Kasumi-1 (cell line): Measurements from ENCODE around the gene RFC4.

Experiments used
- DNase-seq, 2 experiments: peaks; one replicate each; lab custom pipeline; 2025; lab: John Stamatoyannopoulos, UW

RFC4 gene

DNA sequence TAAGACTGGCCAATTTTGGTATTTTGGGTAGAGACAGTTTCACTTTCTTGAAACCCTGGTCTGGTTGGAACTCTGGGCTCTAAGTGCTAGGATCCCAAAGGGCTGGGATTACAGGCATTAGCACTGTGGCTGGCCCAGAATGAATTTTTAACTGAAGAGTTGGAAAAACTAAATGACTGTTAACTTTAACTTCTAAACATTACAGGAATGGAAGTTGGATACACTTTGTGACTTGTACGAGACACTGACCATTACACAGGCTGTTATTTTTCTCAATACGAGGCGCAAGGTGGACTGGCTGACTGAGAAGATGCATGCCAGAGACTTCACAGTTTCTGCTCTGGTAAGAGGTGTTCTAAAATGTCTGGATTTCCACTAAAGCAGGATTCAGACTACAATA, 19.4 kb downstream of the RFC4 start:
- DNase-seq = no peak

DNA sequence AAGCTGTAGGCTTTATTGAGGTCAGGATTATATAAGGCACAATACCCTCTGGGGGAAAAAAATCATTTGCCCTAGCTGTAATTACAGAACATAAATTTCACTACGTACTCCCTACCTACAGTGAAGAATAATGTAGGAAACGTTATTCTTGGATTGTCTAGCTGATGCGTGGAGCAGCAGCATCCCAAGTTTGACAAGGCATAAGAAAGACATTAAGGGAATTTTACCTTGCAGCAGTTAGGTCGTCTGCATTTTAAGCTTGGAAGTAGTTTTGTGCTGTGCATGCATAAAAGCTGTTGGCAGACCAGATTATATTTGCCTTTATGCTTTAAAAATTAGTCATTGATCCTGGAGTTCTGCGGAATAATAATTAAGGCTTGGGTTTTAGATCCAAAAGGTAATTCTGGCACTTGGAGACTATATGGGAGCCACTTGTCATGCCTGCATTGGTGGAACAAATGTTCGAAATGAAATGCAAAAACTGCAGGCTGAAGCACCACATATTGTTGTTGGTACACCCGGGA, 20.7 kb downstream of the RFC4 start:
- no peak for DNase-seq

GRCh38 chr3:186784820-186785494, 21.3 kb downstream of the RFC4 start:
- DNase-seq = no peak

GRCh38 chr3:186783731-186784515, 22.4 kb downstream of the RFC4 start:
- DNase-seq = peak; percentile 21 to 28

GRCh38 chr3:186783058-186783730, 23.1 kb downstream of the RFC4 start, which contains the start of gene EIF4A2:
Gene EIF4A2, plus strand, starts transcription at chr3:186783577. Its CDS starts 34 bp downstream, at chr3:186783611.
- peak; percentile 74 to 82 for DNase-seq

DNA sequence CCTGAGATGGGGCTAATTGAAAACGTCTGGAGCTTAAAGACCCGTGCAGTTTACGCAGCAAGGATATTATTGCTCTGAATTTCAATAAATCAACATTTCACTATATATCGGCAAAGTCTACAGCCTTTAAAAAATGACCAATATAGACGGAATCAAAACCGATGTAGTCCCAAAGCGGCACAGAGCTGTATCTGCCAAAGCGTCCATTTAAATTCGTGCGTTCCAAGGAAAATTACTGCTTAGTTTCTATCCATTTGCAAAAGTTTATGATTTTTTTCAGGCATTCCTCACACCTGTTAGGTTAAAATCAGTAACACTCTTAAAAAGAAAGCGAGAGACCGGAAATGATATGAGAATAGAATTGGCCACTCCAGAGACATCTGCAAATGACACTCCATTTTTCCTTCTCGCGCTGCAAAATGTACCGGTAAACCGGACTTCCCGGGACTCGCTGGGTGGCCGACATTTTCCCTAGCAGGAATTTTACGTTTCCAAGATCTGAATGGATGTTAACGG, 23.7 kb downstream of the RFC4 start:
- DNase-seq = peak in 1 of 2 experiments; percentile 58

GRCh38 chr3:186779204-186779603, 27.1 kb downstream of the RFC4 start:
- DNase-seq = no peak

DNA sequence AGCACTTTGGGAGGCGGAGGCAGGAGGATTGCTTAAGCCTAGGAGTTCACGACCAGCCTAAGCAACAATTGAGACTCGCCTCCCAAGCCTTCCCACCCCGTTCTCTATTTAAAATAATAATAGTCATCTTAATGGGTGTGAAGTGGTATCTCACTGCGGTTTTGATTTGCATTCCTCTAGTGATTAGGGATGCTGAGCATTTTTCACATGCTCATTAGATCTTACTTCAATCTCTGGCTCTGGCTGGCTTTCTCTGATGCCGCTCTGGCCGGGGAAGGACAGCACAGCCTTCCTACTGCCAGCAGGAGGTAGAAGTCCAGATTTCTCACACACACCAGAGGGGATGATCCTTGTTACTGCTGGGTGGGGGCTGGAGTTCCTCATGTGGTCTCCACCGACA, 30.3 kb downstream of the RFC4 start:
- no peak for DNase-seq

DNA sequence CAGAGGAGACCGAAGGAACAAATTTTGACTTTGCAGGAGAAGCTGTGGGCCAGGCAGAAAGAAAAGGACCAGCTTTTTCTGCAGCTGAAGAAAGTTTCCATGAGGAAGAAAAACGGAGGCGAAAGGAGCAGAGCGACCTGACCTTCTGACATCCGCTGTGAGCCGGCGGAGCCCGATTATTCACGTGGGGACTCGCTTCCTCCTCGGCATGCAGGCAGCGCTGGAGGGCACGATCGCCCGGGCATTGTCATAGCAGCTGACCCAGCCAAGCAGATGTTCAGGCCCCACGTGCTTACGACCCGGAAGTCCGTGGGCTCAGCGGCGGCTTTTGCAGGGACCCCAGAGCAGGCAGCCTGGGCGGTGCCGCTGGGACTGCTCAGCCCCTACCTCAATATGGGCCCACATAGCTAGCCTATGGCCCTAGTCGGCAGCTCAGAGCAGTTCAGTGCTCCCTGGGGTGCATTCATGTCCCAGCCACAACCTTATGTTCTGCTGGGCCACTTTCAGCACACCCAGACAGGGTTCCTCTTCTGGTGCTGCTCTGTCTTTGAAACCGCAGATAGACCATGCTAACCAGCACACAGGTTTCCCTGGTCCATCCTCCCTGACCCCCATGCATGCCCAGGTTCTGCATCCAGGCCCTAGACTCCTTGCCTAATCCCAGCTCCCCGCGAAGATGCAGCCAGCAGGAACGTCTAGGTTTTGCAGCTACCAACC, 33.4 kb downstream of the RFC4 start:
- DNase-seq = peak; percentile 81 to 82

DNA sequence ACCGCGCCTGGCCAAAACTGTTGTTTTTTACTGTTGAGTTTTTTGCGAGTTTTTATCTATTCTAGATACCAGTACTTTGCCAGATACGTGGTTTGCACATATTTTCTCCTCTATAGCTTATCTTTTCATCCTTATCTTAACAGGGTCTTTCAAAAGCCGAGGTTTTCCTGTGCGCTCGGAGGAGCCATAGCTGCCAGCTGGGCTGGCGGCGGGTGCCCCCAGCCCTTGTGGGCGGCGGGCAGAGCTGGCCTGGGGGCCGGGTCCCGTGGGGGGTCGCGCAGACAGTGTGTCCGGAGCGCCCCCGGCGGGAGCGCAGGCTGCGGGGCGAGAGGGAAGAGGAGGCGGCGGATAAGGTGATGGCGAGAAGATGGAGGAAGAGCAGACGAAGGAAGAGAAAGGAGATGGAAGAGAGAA, 34.0 kb downstream of the RFC4 start:
- DNase-seq = no peak

- no peak for DNase-seq
These were observed 45.3 kb downstream of the RFC4 start for GRCh38 chr3:186760897-186761447.

DNA sequence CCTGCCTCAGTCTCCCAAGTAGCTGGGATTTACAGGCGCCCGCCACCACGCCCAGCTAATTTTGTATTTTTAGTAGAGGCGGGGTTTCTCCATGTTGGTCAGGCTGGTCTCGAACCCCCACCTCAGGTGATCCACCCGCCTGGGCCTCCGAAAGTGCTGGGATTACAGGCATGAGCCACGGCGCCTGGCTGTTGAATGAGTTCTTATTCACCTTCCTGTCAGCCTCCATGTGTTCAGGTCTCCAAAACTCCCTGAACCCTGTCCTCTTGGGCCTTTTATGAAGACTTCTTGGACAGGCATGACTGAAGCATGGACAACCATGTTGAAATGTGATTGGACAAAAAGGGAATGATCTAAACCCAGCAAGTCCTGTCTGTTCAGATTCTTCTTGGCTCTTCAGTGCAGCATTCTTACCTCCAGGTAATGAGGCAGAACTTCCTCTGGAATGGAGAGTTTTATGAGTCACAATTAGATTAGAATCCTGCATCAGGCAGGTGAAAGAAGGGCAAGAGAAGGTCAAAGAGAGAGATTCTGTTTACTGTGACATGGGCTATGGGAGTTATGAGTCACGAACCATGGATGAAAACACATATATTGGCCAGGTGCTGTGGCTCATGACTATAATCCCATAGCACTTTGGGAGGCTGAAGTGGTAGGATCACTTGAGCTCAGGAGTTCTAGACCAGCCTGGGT, 46.0 kb downstream of the RFC4 start:
- no peak for DNase-seq

DNA sequence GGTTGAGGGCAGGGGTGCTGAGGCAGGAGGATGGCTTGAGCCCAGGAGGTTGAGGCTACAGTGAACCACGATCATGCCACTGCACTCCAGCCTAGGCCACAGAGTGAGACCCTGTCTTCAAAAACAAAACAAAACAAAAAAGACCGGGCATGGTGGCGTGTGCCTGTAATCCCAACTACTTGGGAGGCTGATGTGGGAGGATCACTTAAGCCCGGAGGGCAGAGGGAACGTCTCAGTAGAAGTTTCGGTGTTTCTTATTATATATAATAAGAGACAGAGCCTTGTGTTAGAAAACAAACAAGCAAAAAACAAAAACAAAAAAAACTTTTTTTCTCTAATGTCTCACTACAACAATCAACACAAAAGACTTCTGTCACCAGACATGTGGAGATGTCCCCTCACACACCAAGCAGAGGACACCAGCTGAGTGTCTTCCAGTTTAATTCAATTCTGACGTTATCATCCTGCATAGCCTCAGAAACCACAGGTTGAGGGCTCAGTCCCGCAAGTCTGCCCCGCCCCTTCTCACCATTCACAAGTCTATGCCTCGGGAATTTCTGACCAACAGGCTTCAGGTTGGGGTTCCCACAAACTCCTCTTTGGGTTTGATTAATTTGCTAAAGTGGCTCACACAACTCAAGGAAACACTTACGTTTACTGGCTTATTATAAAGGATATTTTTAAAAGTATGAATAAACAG, 46.9 kb downstream of the RFC4 start:
- DNase-seq = no peak

DNA sequence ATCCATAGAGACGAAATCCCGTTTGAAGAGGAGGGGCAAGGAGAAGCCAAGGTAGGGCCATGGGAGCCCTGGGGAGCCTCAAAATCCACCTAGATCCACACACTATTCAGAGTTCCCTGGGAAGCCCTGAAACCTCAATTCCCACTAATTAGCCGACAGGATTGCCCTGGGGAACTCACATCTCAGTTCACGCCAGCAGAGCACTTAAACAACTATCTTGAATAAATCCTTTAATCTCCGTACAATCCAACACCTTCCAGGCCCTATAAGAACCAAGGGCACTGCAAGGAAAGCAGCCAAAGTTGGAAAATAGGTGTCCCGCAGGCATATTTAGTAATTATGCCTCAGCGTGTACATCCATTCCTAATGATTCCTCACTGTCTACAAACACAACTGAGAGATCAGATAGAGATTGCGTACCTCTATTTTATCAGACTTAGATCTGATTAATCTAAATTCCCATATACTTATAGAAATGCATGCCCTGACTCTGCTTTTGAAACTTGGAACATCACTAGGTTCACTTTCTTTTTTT, 48.5 kb downstream of the RFC4 start:
- no peak for DNase-seq

DNA sequence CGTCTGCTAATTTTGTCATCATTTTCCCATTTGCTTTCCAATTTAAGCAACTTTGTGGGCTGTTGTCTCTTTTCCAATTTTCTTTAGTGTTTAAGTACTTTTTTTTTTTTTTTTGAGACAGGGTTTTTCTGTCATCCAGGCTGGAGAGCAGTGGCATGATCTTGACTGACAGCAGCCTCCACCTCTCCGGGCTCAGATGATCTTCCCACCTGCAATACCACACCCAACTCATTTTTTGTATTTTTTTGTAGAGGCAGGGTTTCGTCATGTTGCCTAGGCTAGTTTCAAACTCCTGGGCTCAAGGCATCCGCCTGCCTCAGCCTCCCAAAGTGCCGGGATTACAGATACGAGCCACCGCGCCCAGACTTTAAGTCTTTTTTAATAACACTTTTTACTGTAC, 49.1 kb downstream of the RFC4 start:
- no peak for DNase-seq

- no peak for DNase-seq
These were observed 51.4 kb downstream of the RFC4 start for GRCh38 chr3:186754871-186755270.

GRCh38 chr3:186754006-186754405, 52.3 kb downstream of the RFC4 start:
- no peak for DNase-seq

GRCh38 chr3:186751480-186751879, 54.8 kb downstream of the RFC4 start:
- DNase-seq = no peak

DNA sequence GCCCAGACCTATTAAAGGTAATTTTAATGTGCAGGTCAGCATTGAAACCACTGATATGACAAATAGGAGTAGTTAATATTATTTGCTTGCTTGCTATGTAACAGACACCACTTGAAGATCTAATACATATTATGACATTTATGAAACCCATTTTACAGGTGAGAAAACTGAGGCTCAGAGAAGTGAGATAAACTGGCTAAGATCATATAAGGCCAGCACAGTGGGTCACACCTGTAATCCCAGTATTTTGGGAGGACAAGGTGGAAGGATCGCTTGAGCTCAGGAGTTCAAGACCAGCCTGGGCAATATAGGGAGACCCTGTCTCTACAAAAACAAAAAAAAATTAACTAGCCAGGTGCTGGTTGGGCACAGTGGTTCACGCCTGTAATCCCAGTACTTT, 56.0 kb downstream of the RFC4 start:
- DNase-seq = no peak

GRCh38 chr3:186746008-186746407, 60.3 kb downstream of the RFC4 start:
- DNase-seq = peak; percentile 97 to 99
